Mesothelial cell of epicardium (in vitro differentiated cells): ENCODE measurements around the gene RAB3C. TPM values are rescaled to one million over a fixed set of nuclear protein-coding genes. Genes with fewer than 3 reads are reported as not detected.
"Not testable (repeated sequence)": the region's sequence is repeated elsewhere in the genome, so short reads cannot be mapped to it uniquely, and the experiment has no call there.

Source experiments
- DNase-seq, 2 experiments: peaks; one replicate each; pipeline ENCODE4 v3.0.0; 2021; ENCODE audit warnings: low spot score in 2 of 2; ENCODE audit not compliant: unreplicated experiment in 2 of 2
- H3K27ac Mint-ChIP-seq: 2 replicates; pipeline ENCODE4 v1.8.0; 2021; ENCODE audit warnings: mixed read lengths
- H3K27me3 Mint-ChIP-seq: 2 replicates; pipeline ENCODE4 v1.8.0; 2021; ENCODE audit warnings: low read depth, mixed read lengths
- H3K36me3 Mint-ChIP-seq: 2 replicates; pipeline ENCODE4 v1.8.0; 2021; ENCODE audit warnings: mixed read lengths
- H3K4me1 Mint-ChIP-seq: 2 replicates; pipeline ENCODE4 v1.8.0; 2021; ENCODE audit warnings: mixed read lengths
- H3K4me3 Mint-ChIP-seq: 2 replicates; pipeline ENCODE4 v1.8.0; 2021; ENCODE audit warnings: mild to moderate bottlenecking, moderate library complexity, mixed read lengths
- H3K9me3 Mint-ChIP-seq: 2 replicates; pipeline ENCODE4 v1.8.0; 2021; ENCODE audit warnings: mixed read lengths
- total RNA-seq: library from RNA; stranded (reverse); gene quantifications from 3 replicates; pipeline ENCODE4 v1.2.1, GENCODE V29; 2021
- TF ChIP-seq, protein P1 (sequence below): fragments of 200-600 bp; sonication (generic); IDR thresholded peaks from one replicate; pipeline ENCODE4 v1.5.0; 2021; ENCODE audit warnings: antibody characterized with exemption; ENCODE audit not compliant: unreplicated experiment

RAB3C gene
- total RNA-seq, 1 donor from 2014 or later = 1.2 TPM

DNA sequence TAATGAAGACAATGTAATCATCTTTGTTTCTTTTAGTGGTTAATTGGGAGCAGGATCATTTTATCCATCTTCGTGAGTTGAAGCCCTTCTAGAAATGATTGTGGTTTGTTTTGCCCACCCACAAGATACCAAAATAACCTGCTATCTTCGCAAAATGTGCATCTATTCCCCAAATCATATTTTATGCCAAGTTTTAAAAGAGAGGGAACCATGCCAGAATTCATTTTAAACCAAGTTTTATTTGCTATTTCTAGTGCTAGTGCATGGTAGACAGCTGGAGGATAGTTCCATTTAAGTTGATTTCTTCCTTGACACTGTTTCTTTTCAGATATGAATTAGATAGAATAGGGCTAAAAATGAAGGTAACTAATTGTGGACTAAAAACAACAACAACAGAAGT lies 104.2 kb downstream of the RAB3C start:
- Mint-ChIP-seq H3K36me3 (no peaks in the 10 kb centered on the region), H3K4me1 (peaks cover 5% of the 10 kb centered on the region), H3K9me3 (no peaks in the 10 kb centered on the region), H3K27ac (no peak overlapping the region), H3K27me3 (peaks cover 4% of the 10 kb centered on the region), H3K4me3 (no peak overlapping the region)
- no peak for DNase-seq
- TF ChIP-seq, protein P1, sequence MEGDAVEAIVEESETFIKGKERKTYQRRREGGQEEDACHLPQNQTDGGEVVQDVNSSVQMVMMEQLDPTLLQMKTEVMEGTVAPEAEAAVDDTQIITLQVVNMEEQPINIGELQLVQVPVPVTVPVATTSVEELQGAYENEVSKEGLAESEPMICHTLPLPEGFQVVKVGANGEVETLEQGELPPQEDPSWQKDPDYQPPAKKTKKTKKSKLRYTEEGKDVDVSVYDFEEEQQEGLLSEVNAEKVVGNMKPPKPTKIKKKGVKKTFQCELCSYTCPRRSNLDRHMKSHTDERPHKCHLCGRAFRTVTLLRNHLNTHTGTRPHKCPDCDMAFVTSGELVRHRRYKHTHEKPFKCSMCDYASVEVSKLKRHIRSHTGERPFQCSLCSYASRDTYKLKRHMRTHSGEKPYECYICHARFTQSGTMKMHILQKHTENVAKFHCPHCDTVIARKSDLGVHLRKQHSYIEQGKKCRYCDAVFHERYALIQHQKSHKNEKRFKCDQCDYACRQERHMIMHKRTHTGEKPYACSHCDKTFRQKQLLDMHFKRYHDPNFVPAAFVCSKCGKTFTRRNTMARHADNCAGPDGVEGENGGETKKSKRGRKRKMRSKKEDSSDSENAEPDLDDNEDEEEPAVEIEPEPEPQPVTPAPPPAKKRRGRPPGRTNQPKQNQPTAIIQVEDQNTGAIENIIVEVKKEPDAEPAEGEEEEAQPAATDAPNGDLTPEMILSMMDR = no peak

DNA sequence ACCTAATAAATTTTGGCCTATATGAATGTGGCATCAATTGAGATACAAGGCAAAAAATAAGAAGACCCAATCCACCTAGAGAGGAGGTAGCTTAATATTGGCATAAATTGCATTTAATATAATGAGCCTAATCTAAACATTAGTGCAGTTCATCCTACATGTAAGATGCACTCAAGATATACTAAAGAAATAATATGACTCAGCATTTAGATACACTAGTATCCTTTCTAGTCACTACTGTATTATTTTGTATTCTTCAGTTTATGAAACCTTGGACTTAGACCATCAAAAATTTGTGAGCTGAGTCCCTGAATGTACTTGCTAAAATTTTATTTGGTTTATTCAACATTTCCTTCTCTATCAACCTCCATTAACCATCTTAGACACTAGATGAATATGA lies 104.7 kb downstream of the RAB3C start:
- TF ChIP-seq, protein P1 = no peak
- Mint-ChIP-seq H3K27me3 (peaks cover 4% of the 10 kb centered on the region), H3K36me3 (no peaks in the 10 kb centered on the region), H3K4me1 (peaks cover 5% of the 10 kb centered on the region), H3K4me3 (no peak overlapping the region), H3K27ac (no peak overlapping the region), H3K9me3 (no peaks in the 10 kb centered on the region)
- DNase-seq = no peak

DNA sequence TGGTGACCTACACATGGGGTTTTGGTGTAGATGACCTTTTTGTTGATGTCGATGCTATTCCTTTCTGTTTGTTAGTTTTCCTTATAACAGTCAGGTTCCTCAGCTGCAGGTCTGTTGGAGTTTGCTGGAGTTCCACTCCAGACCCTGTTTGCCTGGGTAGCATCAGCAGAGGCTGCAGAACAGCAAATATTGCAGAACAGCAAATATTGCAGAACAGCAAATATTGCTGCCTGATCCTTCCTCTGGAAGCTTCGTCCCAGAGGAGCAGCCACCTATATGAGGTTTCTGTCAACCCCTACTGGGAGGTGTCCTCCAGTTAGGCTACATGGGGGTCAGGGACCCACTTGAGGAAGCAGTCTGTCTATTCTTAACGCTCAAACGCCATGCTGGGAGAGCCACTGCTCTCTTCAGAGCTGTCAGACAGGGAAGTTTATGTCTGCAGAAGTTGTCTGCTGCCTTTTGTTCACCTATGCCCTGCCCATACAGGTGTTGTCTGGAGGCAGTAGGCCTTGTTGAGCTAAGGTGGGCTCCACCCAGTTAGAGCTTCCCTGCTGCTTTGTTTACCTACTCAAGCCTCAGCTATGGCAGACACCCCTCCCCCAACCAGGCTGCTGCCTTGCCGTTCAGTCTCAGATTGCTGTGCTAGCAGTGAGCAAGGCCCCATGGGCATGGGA lies 116.3 kb downstream of the RAB3C start:
- H3K4me1 Mint-ChIP-seq, DNase-seq, H3K36me3 Mint-ChIP-seq, H3K27ac Mint-ChIP-seq, H3K4me3 Mint-ChIP-seq, H3K27me3 Mint-ChIP-seq: not testable (repeated sequence)
- H3K9me3 Mint-ChIP-seq = peaks cover 44% of the 10 kb centered on the region

DNA sequence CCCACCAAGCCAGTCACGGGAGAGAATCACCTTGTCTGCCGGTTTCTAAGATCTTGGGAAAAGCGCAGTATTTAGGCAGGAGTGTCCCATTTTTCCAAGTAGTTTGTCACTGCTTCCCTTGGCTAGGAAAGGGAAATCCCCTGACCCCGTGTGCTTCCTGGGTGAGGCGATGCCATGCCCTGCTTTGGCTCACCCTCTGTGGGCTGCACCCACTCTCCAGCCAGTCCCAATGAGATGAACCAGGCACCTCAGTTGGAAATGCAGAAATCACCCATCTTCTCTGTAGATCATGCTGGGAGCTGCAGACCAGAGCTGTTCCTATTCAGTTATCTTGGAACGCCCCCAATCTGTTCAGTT lies 116.9 kb downstream of the RAB3C start:
- TF ChIP-seq, protein P1 = no peak
- Mint-ChIP-seq H3K27me3 (peaks cover 7% of the 10 kb centered on the region), H3K4me1 (peaks cover 8% of the 10 kb centered on the region), H3K9me3 (peaks cover 40% of the 10 kb centered on the region), H3K4me3 (no peak overlapping the region), H3K27ac (no peak overlapping the region), H3K36me3 (no peaks in the 10 kb centered on the region)
- DNase-seq = no peak

DNA sequence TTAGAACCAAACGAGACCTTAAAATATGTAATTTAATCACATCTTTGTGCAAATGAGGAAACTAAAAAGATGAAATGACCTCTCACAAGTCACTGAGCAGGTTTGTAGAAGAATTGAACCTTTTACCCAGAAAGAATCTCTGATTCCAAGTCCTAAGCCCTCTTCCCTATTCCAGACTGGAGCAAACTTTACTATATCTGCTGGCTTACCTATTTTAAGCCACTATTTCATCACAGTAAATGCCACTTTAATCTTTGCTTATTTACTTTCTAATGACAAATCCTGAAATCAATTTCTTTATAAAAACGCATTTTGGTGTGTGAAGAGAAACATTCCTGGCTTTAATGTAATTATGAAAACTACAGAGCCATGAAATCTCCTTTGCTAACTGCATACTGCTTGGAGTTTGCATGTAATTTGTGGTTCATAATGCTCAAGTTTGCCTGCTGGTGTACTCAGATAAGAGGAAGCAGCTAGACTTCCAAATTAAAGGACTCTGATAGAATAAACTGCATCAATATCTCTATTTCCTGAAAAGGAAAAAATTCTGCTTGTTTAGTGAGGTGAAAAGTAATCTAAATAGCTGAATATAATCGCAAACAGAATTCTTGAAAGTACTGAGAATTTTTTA lies 121.2 kb downstream of the RAB3C start:
- no peak overlapping the region for H3K4me3 Mint-ChIP-seq
- H3K36me3 Mint-ChIP-seq = no peaks in the 10 kb centered on the region
- TF ChIP-seq, protein P1 = no peak
- H3K9me3 Mint-ChIP-seq = peaks cover under 1% of the 10 kb centered on the region
- H3K4me1 Mint-ChIP-seq = peaks cover 11% of the 10 kb centered on the region
- DNase-seq = no peak
- H3K27me3 Mint-ChIP-seq = peaks cover 27% of the 10 kb centered on the region
- H3K27ac Mint-ChIP-seq = peak overlapping the region; percentile 26

DNA sequence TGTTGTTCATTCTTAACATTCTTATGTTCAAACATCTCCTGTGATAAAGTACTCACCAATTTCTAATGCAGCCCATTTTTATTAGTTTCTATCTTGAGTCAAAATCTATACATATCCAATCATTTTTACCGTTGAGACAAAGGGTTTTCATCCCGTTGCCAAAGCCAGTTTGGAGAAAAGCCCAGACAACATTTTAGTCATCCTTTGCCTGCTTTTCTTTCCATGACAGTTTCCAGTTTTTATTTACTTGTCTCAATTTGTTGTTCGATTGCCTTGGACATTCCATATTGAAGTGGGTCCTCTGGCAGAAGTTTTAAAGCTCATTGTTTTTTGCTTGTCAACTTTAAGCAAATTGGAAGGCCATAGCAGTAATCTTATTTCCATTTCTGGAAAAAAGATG lies 123.9 kb downstream of the RAB3C start:
- Mint-ChIP-seq H3K4me3 (no peak overlapping the region), H3K4me1 (peaks cover 11% of the 10 kb centered on the region), H3K9me3 (no peaks in the 10 kb centered on the region), H3K27ac (no peak overlapping the region), H3K27me3 (peaks cover 28% of the 10 kb centered on the region), H3K36me3 (no peaks in the 10 kb centered on the region)
- DNase-seq = no peak
- TF ChIP-seq, protein P1 = no peak
